Thymus (tissue), 14 donors: Measurements from ENCODE around the gene NECTIN3. TPM values are rescaled to one million over a fixed set of nuclear protein-coding genes. Genes with fewer than 3 reads are reported as not detected.

Experiments used
- DNase-seq, 9 donors: peaks; one replicate each; pipeline ENCODE4 v3.0.0-alpha.2; 2013; ENCODE audit warnings: low spot score in 9 of 9, low read depth in 6 of 9, missing footprints in 1 of 9
- H3K27ac ChIP-seq, 2 donors: one replicate each; pipeline ENCODE4 v1.5.1; 2013; ENCODE audit warnings: control low read depth in 1 of 2, low read depth in 1 of 2, low read length in 1 of 2, mild to moderate bottlenecking in 1 of 2, moderate library complexity in 1 of 2
- H3K27me3 ChIP-seq, 2 donors: one replicate each; pipeline ENCODE4 v1.5.1; 2013; ENCODE audit warnings: low read length in 1 of 2; ENCODE audit not compliant: control insufficient read depth in 2 of 2, insufficient read depth in 1 of 2
- H3K36me3 ChIP-seq, 2 donors: one replicate each; pipeline ENCODE4 v1.5.1; 2013; ENCODE audit warnings: low read length in 1 of 2, mild to moderate bottlenecking in 1 of 2, moderate library complexity in 1 of 2; ENCODE audit not compliant: control insufficient read depth in 2 of 2, insufficient read depth in 2 of 2
- H3K4me1 ChIP-seq, 2 donors: one replicate each; pipeline ENCODE4 v1.5.1; 2013; ENCODE audit warnings: low read length in 2 of 2; ENCODE audit not compliant: control insufficient read depth in 2 of 2, insufficient read depth in 2 of 2
- H3K4me3 ChIP-seq, 2 donors: one replicate each; pipeline ENCODE4 v1.5.1; 2013; ENCODE audit warnings: low read length in 2 of 2, control low read depth in 1 of 2, mild to moderate bottlenecking in 1 of 2
- H3K9me3 ChIP-seq, 2 donors: one replicate each; pipeline ENCODE4 v1.5.1; 2013; ENCODE audit warnings: low read length in 1 of 2, mild to moderate bottlenecking in 1 of 2; ENCODE audit not compliant: control insufficient read depth in 2 of 2, insufficient read depth in 1 of 2
- WGBS: extraction: QIAGEN DNeasy Blood & Tissue Kit; methylation state at CpG from one replicate; pipeline ENCODE4 v1.1.7; 2013; 5-methylcytosine and 5-hydroxymethylcytosine counted together
- long read RNA-seq, 10 donors: transcript quantifications; one replicate each; lab custom pipeline, GENCODE V29; 2026
- polyA plus RNA-seq: library from polyadenylated mRNA; stranded (reverse); fragments of 200-250 nt; gene quantifications from one replicate; pipeline ENCODE4 v1.2.3, GENCODE V29; 2013
- total RNA-seq: library from RNA; stranded (reverse); fragments of 120-200 nt; gene quantifications from one replicate; pipeline ENCODE4 v1.2.4, GENCODE V29; 2013
- donor health status: healthy.

NECTIN3 gene
- 8.9 TPM for total RNA-seq
- 1.8 TPM for polyA plus RNA-seq
- long read RNA-seq, donor 1: 0 reads
- long read RNA-seq, donor 2, partial matches to known transcripts: 0 of 3 reads
- long read RNA-seq, donor 2, other reads (novel, unspliced or antisense): 0 of 3 reads
- long read RNA-seq, donor 3: 0 reads
- long read RNA-seq, donor 4: 0 reads
- long read RNA-seq, donor 5: 0 reads
- long read RNA-seq, donor 6: 0 reads
- long read RNA-seq, donor 7: 0 reads
- long read RNA-seq, donor 8: 0 reads
- long read RNA-seq, donor 9: 0 reads
- long read RNA-seq, donor 10, partial matches to known transcripts: 0 of 1 reads
- long read RNA-seq, donor 10, other reads (novel, unspliced or antisense): 0 of 1 reads

GRCh38 chr3:111071257-111072030 is at the start of gene NECTIN3:
NECTIN3 (plus strand) TSS chr3:111071816; CDS start chr3:111072018, 202 bp downstream.
- Histone ChIP-seq H3K27ac (peak within 1 kb of the TSS; percentile 20 to 44), H3K4me3 (peak within 1 kb of the TSS; percentile 59 to 78), H3K4me1 (peaks cover 7 to 15% of the 10 kb centered on the region in 2 donors), H3K9me3 (no peaks in the 10 kb centered on the region), H3K36me3 (no peaks in the 10 kb centered on the region), H3K27me3 (peaks cover 31 to 51% of the 10 kb centered on the region in 2 donors)
- WGBS: under 1% methylated on average over 79 of the region's 79 CpGs
- peak; percentile 54 to 92 (median 83) for DNase-seq

- Histone ChIP-seq H3K4me1 (no peaks in the 10 kb centered on the region), H3K27ac (no peak overlapping the region), H3K9me3 (no peaks in the 10 kb centered on the region), H3K36me3 (no peaks in the 10 kb centered on the region), H3K27me3 (no peaks in the 10 kb centered on the region), H3K4me3 (no peak overlapping the region)
- no peak for DNase-seq
- 4% methylated on average over 1 of the region's 1 CpG for WGBS
Observed at GRCh38 chr3:111027868-111028267, 43.7 kb upstream of the NECTIN3 start.

- 91% methylated on average over 2 of the region's 2 CpGs for WGBS
- no peaks in the 10 kb centered on the region for H3K9me3 ChIP-seq
- H3K36me3 ChIP-seq: no peaks in the 10 kb centered on the region
- no peak overlapping the region for H3K27ac ChIP-seq
- H3K4me1 ChIP-seq: no peaks in the 10 kb centered on the region
- DNase-seq: no peak
- no peaks in the 10 kb centered on the region for H3K27me3 ChIP-seq
- H3K4me3 ChIP-seq: no peak overlapping the region
Observed at GRCh38 chr3:111031538-111031937, 40.1 kb upstream of the NECTIN3 start.

GRCh38 chr3:111032677-111033076 is 38.9 kb upstream of the NECTIN3 start:
- no peaks in the 10 kb centered on the region for H3K4me1 ChIP-seq
- H3K4me3 ChIP-seq: no peak overlapping the region
- no peaks in the 10 kb centered on the region for H3K36me3 ChIP-seq
- DNase-seq: no peak
- no peaks in the 10 kb centered on the region for H3K27me3 ChIP-seq
- WGBS: 96% methylated on average over 3 of the region's 3 CpGs
- no peak overlapping the region for H3K27ac ChIP-seq
- no peaks in the 10 kb centered on the region for H3K9me3 ChIP-seq

- H3K27ac ChIP-seq: no peak overlapping the region
- H3K9me3 ChIP-seq: no peaks in the 10 kb centered on the region
- 100% methylated on average over 1 of the region's 1 CpG for WGBS
- DNase-seq: no peak
- H3K4me3 ChIP-seq: no peak overlapping the region
- H3K36me3 ChIP-seq: no peaks in the 10 kb centered on the region
- no peaks in the 10 kb centered on the region for H3K4me1 ChIP-seq
- no peaks in the 10 kb centered on the region for H3K27me3 ChIP-seq
Observed at GRCh38 chr3:111033470-111034050, 38.1 kb upstream of the NECTIN3 start.

GRCh38 chr3:111035316-111035715 is 36.3 kb upstream of the NECTIN3 start:
- H3K4me3 ChIP-seq: no peak overlapping the region
- no peak overlapping the region for H3K27ac ChIP-seq
- no peaks in the 10 kb centered on the region for H3K36me3 ChIP-seq
- no peaks in the 10 kb centered on the region for H3K4me1 ChIP-seq
- no peak for DNase-seq
- H3K27me3 ChIP-seq: no peaks in the 10 kb centered on the region
- WGBS: 88% methylated on average over 2 of the region's 2 CpGs
- H3K9me3 ChIP-seq: no peaks in the 10 kb centered on the region

GRCh38 chr3:111035902-111036301 is 35.7 kb upstream of the NECTIN3 start:
- DNase-seq: no peak
- WGBS: 99% methylated on average over 2 of the region's 2 CpGs

GRCh38 chr3:111040959-111041358 is 30.7 kb upstream of the NECTIN3 start:
- WGBS: 96% methylated on average over 2 of the region's 2 CpGs
- Histone ChIP-seq H3K4me3 (no peak overlapping the region), H3K36me3 (no peaks in the 10 kb centered on the region), H3K9me3 (no peaks in the 10 kb centered on the region), H3K27ac (no peak overlapping the region), H3K4me1 (no peaks in the 10 kb centered on the region), H3K27me3 (no peaks in the 10 kb centered on the region)
- no peak for DNase-seq

More at GRCh38 chr3:111035902-111036301, 35.7 kb upstream of the NECTIN3 start:
- Histone ChIP-seq H3K36me3 (no peaks in the 10 kb centered on the region), H3K27ac (no peak overlapping the region), H3K27me3 (no peaks in the 10 kb centered on the region), H3K4me1 (no peaks in the 10 kb centered on the region), H3K9me3 (no peaks in the 10 kb centered on the region), H3K4me3 (no peak overlapping the region)

- 87% methylated on average over 6 of the region's 6 CpGs for WGBS
- no peak overlapping the region for H3K4me3 ChIP-seq
Observed at GRCh38 chr3:111045564-111045963, 26.1 kb upstream of the NECTIN3 start.

More at GRCh38 chr3:111045564-111045963, 26.1 kb upstream of the NECTIN3 start:
- H3K9me3 ChIP-seq: no peaks in the 10 kb centered on the region
- no peaks in the 10 kb centered on the region for H3K36me3 ChIP-seq
- H3K27ac ChIP-seq: no peak overlapping the region
- DNase-seq: no peak
- no peaks in the 10 kb centered on the region for H3K27me3 ChIP-seq
- H3K4me1 ChIP-seq: no peaks in the 10 kb centered on the region
